ENCODE results near the gene ZNF554. TPM values are rescaled to one million over a fixed set of nuclear protein-coding genes. Genes with fewer than 3 reads are reported as not detected.

ZNF554 gene
- total and polyA plus RNA-seq, 2 experiments from 2014 or later, result 4.0 to 5.5 TPM

- WGBS (ENCODE audit: low lambda C conversion rate, missing lambda C conversion rate), result 96% methylated on average over 31 of the region's 34 CpGs
- TF ChIP-seq, protein P1, sequence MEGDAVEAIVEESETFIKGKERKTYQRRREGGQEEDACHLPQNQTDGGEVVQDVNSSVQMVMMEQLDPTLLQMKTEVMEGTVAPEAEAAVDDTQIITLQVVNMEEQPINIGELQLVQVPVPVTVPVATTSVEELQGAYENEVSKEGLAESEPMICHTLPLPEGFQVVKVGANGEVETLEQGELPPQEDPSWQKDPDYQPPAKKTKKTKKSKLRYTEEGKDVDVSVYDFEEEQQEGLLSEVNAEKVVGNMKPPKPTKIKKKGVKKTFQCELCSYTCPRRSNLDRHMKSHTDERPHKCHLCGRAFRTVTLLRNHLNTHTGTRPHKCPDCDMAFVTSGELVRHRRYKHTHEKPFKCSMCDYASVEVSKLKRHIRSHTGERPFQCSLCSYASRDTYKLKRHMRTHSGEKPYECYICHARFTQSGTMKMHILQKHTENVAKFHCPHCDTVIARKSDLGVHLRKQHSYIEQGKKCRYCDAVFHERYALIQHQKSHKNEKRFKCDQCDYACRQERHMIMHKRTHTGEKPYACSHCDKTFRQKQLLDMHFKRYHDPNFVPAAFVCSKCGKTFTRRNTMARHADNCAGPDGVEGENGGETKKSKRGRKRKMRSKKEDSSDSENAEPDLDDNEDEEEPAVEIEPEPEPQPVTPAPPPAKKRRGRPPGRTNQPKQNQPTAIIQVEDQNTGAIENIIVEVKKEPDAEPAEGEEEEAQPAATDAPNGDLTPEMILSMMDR (IDR thresholded peaks at IDR 0.05; ENCODE audit: poor library complexity), result no peak
- TF ChIP-seq EZH2 (IDR thresholded peaks at IDR 0.05; ENCODE audit: borderline replicate concordance) (no peak), EZH2phosphoT487 (IDR thresholded peaks at IDR 0.05; ENCODE audit: low read depth, severe bottlenecking, unreplicated experiment) (no peak)
- Histone ChIP-seq H3K4me2 (no peak overlapping the region), H3K36me3 (replicated peaks; ENCODE audit: insufficient read depth, low read depth) (no peaks in the 10 kb centered on the region), H3K27me3 (no peaks in the 10 kb centered on the region), H3K4me1 (ENCODE audit: insufficient read depth) (no peaks in the 10 kb centered on the region), H3K9me3 (ENCODE audit: low read depth) (no peaks in the 10 kb centered on the region), H3K9me2 (replicated peaks; ENCODE audit: insufficient read depth) (no peaks in the 10 kb centered on the region), H2AFZ (no peak overlapping the region), H3K27ac (no peak overlapping the region), H3K79me2 (no peaks in the 10 kb centered on the region), H3K4me3 (no peak overlapping the region), H4K20me1 (ENCODE audit: insufficient read depth, poor library complexity, severe bottlenecking) (no peaks in the 10 kb centered on the region)
- no peak for DNase-seq (ENCODE audit: low spot score)
These were observed 12.8 kb upstream of the ZNF554 start for GRCh38 chr19:2806736-2807378.

GRCh38 chr19:2807379-2808128 is 12.1 kb upstream of the ZNF554 start:
- TF ChIP-seq, protein P1 (IDR thresholded peaks at IDR 0.05; ENCODE audit: poor library complexity), result no peak
- no peak for TF ChIP-seq EZH2 (IDR thresholded peaks at IDR 0.05; ENCODE audit: borderline replicate concordance)
- no peak for TF ChIP-seq EZH2phosphoT487 (IDR thresholded peaks at IDR 0.05; ENCODE audit: low read depth, severe bottlenecking, unreplicated experiment)
- 98% methylated on average over 43 of the region's 56 CpGs for WGBS (ENCODE audit: low lambda C conversion rate, missing lambda C conversion rate)

GRCh38 chr19:2808129-2808941 is 11.3 kb upstream of the ZNF554 start:
- Histone ChIP-seq H3K4me2 (no peak overlapping the region), H3K27ac (no peak overlapping the region), H3K9me3 (ENCODE audit: low read depth) (no peaks in the 10 kb centered on the region), H3K9me2 (replicated peaks; ENCODE audit: insufficient read depth) (no peaks in the 10 kb centered on the region), H3K79me2 (no peaks in the 10 kb centered on the region), H3K4me3 (no peak overlapping the region), H3K4me1 (ENCODE audit: insufficient read depth) (no peaks in the 10 kb centered on the region), H4K20me1 (ENCODE audit: insufficient read depth, poor library complexity, severe bottlenecking) (no peaks in the 10 kb centered on the region), H2AFZ (no peak overlapping the region), H3K36me3 (replicated peaks; ENCODE audit: insufficient read depth, low read depth) (no peaks in the 10 kb centered on the region), H3K27me3 (no peaks in the 10 kb centered on the region)
- TF ChIP-seq EZH2phosphoT487 (IDR thresholded peaks at IDR 0.05; ENCODE audit: low read depth, severe bottlenecking, unreplicated experiment), result no peak
- no peak for TF ChIP-seq EZH2 (IDR thresholded peaks at IDR 0.05; ENCODE audit: borderline replicate concordance)
- TF ChIP-seq, protein P1 (IDR thresholded peaks at IDR 0.05; ENCODE audit: poor library complexity), result no peak
- DNase-seq (ENCODE audit: low spot score), result no peak
- WGBS (ENCODE audit: low lambda C conversion rate, missing lambda C conversion rate), result 96% methylated on average over 34 of the region's 41 CpGs

More at GRCh38 chr19:2807379-2808128, 12.1 kb upstream of the ZNF554 start:
- Histone ChIP-seq H3K27ac (no peak overlapping the region), H3K4me1 (ENCODE audit: insufficient read depth) (no peaks in the 10 kb centered on the region), H3K9me2 (replicated peaks; ENCODE audit: insufficient read depth) (no peaks in the 10 kb centered on the region), H3K9me3 (ENCODE audit: low read depth) (no peaks in the 10 kb centered on the region), H3K36me3 (replicated peaks; ENCODE audit: insufficient read depth, low read depth) (no peaks in the 10 kb centered on the region), H3K79me2 (no peaks in the 10 kb centered on the region), H4K20me1 (ENCODE audit: insufficient read depth, poor library complexity, severe bottlenecking) (no peaks in the 10 kb centered on the region), H2AFZ (no peak overlapping the region), H3K27me3 (no peaks in the 10 kb centered on the region), H3K4me3 (no peak overlapping the region), H3K4me2 (no peak overlapping the region)
- no peak for DNase-seq (ENCODE audit: low spot score)

Measured in hepatocyte (in vitro differentiated cells).